ENCODE results near the gene CIROP. TPM values are rescaled to one million over a fixed set of nuclear protein-coding genes. Genes with fewer than 3 reads are reported as not detected.

Gene CIROP
- total RNA-seq, 4 donors from 2014 or later = 0.19 TPM; not detected in 3

- peaks cover 43 to 86% (median 81%) of the 10 kb centered on the region in 4 donors for H3K36me3 ChIP-seq
- intact Hi-C loops (cut with DNase I) = no loop called here
- H3K4me3 ChIP-seq = no peak overlapping the region
- H3K27ac ChIP-seq (replicated peaks in 1 of 4) = no peak overlapping the region
- 85% methylated on average over 12 of the region's 12 CpGs for WGBS
- H3K9me3 ChIP-seq = no peaks in the 10 kb centered on the region
- peaks cover 22 to 58% (median 38%) of the 10 kb centered on the region in 4 donors for H3K4me1 ChIP-seq
- TF ChIP-seq POLR2A (IDR thresholded peaks at IDR 0.05; ENCODE audit: low read depth) (no peak), CTCF (IDR thresholded peaks at IDR 0.05) (no peak), POLR2AphosphoS5 (IDR thresholded peaks at IDR 0.05) (no peak), EP300 (IDR thresholded peaks at IDR 0.05) (no peak)
- no peaks in the 10 kb centered on the region for H3K27me3 ChIP-seq
- no peak for DNase-seq (ENCODE audit: extremely low spot score)
Measured at GRCh38 chr14:23089498-23090253, 15.1 kb downstream of the CIROP start.

GRCh38 chr14:23086565-23086964, 18.2 kb downstream of the CIROP start:
- peaks cover 70 to 100% (median 96%) of the 10 kb centered on the region in 4 donors for H3K36me3 ChIP-seq
- 83% methylated on average over 1 of the region's 1 CpG for WGBS

GRCh38 chr14:23085458-23085857, 19.3 kb downstream of the CIROP start:
- intact Hi-C loops (cut with DNase I) = no loop called here
- TF ChIP-seq CTCF (IDR thresholded peaks at IDR 0.05) (no peak), POLR2A (IDR thresholded peaks at IDR 0.05; ENCODE audit: low read depth) (no peak), EP300 (IDR thresholded peaks at IDR 0.05) (no peak), POLR2AphosphoS5 (IDR thresholded peaks at IDR 0.05) (no peak)
- H3K36me3 ChIP-seq = peaks cover 72 to 100% (median 97%) of the 10 kb centered on the region in 4 donors

More at GRCh38 chr14:23086565-23086964, 18.2 kb downstream of the CIROP start:
- TF ChIP-seq POLR2A (IDR thresholded peaks at IDR 0.05; ENCODE audit: low read depth) (no peak), POLR2AphosphoS5 (IDR thresholded peaks at IDR 0.05) (no peak), CTCF (IDR thresholded peaks at IDR 0.05) (no peak), EP300 (IDR thresholded peaks at IDR 0.05) (no peak)
- intact Hi-C loops (cut with DNase I) = no loop called here
- Histone ChIP-seq H3K27ac (replicated peaks in 1 of 4) (no peak overlapping the region), H3K4me1 (peaks cover 0 to 31% (median 13%) of the 10 kb centered on the region in 4 donors), H3K9me3 (no peaks in the 10 kb centered on the region), H3K27me3 (no peaks in the 10 kb centered on the region), H3K4me3 (no peak overlapping the region)
- DNase-seq (ENCODE audit: extremely low spot score) = no peak

GRCh38 chr14:23080474-23080873, 24.3 kb downstream of the CIROP start:
- intact Hi-C loops (cut with DNase I) = no loop called here
- no peaks in the 10 kb centered on the region for H3K27me3 ChIP-seq
- H3K9me3 ChIP-seq = no peaks in the 10 kb centered on the region
- H3K4me3 ChIP-seq = no peak overlapping the region
- H3K36me3 ChIP-seq = peaks cover 90 to 100% (median 97%) of the 10 kb centered on the region in 4 donors
- peaks cover 14 to 42% (median 36%) of the 10 kb centered on the region in 4 donors for H3K4me1 ChIP-seq
- no peak for TF ChIP-seq EP300 (IDR thresholded peaks at IDR 0.05)
- no peak for TF ChIP-seq POLR2A (IDR thresholded peaks at IDR 0.05; ENCODE audit: low read depth)
- TF ChIP-seq CTCF (IDR thresholded peaks at IDR 0.05) = no peak
- TF ChIP-seq POLR2AphosphoS5 (IDR thresholded peaks at IDR 0.05) = no peak
- peak overlapping the region in 1 of 4 donors; percentile 63 for H3K27ac ChIP-seq (replicated peaks in 1 of 4)
- no peak for DNase-seq (ENCODE audit: extremely low spot score)
- 82% methylated on average over 1 of the region's 1 CpG for WGBS

More at GRCh38 chr14:23085458-23085857, 19.3 kb downstream of the CIROP start:
- no peaks in the 10 kb centered on the region for H3K27me3 ChIP-seq
- no peak overlapping the region for H3K4me3 ChIP-seq
- 71% methylated on average over 3 of the region's 3 CpGs for WGBS
- H3K9me3 ChIP-seq = no peaks in the 10 kb centered on the region
- peaks cover 0 to 23% (median 9%) of the 10 kb centered on the region in 4 donors for H3K4me1 ChIP-seq
- no peak overlapping the region for H3K27ac ChIP-seq (replicated peaks in 1 of 4)
- no peak for DNase-seq (ENCODE audit: extremely low spot score)
